ENCODE data around the gene MKKS.

DNA sequence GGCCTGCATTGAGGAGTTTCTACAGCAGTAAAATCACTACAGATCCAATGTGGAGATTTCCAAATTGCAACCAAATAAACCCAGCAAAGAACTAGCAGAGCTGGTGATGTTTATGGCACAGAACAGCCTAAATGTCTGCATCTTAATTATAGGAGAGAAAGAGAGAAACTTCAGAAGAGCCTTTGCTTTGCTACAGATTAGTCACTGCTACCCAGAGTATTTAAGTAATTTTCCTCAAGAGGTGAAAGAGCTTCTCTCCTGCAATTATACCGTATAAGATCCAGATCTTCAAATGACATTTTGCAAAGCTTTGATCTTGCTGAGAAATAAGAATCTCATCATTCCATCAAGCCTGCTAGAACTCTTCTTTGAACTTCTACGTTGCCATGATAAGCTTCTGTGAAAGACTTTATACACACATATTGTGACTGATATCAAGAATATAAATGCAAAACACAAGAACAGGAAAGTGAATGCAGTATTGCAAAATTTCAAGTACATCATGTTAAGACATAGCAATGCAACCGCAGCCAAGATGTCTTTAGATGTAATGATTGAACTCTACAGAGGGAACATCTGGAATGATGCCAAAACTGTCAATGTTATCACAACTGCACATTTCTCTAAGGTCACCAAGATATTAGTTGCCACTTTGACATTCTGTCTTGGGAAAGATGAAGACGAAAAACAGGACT lies 48.0 kb downstream of the MKKS start:
- TF ChIP-seq, protein P1, sequence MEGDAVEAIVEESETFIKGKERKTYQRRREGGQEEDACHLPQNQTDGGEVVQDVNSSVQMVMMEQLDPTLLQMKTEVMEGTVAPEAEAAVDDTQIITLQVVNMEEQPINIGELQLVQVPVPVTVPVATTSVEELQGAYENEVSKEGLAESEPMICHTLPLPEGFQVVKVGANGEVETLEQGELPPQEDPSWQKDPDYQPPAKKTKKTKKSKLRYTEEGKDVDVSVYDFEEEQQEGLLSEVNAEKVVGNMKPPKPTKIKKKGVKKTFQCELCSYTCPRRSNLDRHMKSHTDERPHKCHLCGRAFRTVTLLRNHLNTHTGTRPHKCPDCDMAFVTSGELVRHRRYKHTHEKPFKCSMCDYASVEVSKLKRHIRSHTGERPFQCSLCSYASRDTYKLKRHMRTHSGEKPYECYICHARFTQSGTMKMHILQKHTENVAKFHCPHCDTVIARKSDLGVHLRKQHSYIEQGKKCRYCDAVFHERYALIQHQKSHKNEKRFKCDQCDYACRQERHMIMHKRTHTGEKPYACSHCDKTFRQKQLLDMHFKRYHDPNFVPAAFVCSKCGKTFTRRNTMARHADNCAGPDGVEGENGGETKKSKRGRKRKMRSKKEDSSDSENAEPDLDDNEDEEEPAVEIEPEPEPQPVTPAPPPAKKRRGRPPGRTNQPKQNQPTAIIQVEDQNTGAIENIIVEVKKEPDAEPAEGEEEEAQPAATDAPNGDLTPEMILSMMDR (conservative IDR thresholded peaks at IDR 0.05 in 1 of 2, IDR thresholded peaks at IDR 0.05 in 1 of 2; ENCODE audit: extremely low read depth in 1 of 2, insufficient read depth in 1 of 2, low read depth in 1 of 2, low read length in 2 of 2) = no peak
- no peak for TF ChIP-seq EZH2 (IDR thresholded peaks at IDR 0.05; ENCODE audit: borderline replicate concordance, low read length)
